NOMO-1 treated with dmso at 0.1 percent for 144 hours (cell line): ENCODE results near the gene BCAT1.
A peak's percentile ranks its signal among the peaks of the same experiment; 100 is the strongest.
"Not testable (repeated sequence)": the region's sequence is repeated elsewhere in the genome, so short reads cannot be mapped to it uniquely, and the experiment has no call there.

ENCODE experiments used
- DNase-seq: peaks from one replicate; lab custom pipeline; 2025; ENCODE audit not compliant: unreplicated experiment; lab: John Stamatoyannopoulos, UW

BCAT1 gene

DNA sequence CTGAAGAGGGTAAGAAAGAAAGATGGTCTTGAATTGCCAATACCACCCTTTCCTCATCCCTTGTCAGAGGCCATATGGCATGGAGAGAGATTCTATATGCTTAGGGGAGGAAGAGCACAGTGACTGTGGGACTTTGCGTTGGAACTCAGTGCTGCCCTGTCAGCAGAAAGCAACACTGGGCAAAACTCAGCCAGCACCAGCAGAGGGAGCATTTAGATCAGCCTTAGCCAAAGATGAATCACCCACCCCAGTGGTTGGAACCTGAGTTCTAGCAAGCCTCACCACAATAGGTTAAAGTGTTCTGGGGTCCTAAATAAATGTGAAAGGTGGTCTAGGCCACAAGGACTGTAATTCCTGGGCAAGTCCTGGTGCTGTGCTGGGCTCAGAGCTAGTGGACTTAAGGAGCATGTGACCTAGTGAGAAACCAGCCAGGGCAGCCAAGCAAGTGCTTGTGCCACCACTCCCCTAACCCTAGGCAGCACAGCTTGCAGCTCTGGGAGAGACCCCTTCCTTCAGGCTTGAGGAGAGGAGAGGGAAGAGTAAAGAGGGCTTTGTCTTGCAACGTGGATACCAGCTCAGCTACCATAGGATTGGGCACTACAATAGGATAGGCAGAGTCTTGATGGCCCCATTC is 11.4 kb upstream of the BCAT1 start:
- peak; percentile 13 for DNase-seq

DNA sequence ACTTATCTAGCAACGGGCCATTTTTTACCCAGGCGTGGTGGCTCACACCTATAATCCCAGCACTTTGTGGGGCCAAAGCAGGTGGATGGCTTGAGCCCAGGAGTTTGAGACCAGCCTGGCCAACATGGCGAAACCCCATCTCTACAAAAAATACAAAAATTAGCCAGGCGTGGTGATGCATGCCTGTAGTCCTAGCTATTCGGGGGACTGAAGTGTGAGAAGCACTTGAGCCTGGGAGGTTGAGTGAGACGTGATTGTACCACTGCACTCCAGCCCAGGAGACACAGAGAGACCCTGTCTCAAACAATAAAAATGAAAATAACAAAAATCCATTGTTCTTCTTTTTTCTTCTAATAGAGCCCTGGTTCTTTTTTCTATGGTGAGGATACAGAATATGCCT is 7.5 kb upstream of the BCAT1 start:
- not testable (repeated sequence) for DNase-seq

DNA sequence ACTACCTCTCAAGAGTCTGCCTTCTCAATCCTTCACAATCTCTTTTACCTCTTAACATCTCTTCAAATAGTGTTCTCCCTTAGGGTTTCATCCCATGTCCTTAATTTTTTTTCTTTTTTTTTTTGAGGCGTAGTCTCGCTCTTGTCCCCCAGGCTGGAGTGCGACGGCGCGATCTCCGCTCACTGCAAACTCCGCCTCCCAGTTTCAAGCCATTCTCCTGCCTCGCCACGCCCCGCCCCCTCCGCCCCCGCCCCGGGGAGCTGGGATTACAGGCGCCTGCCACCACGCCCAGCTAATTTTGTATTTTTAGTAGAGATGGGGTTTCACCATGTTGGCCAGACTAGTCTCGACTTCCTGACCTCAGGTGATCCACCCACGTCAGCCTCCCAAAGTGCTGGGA is 7.0 kb upstream of the BCAT1 start:
- DNase-seq = no peak

DNA sequence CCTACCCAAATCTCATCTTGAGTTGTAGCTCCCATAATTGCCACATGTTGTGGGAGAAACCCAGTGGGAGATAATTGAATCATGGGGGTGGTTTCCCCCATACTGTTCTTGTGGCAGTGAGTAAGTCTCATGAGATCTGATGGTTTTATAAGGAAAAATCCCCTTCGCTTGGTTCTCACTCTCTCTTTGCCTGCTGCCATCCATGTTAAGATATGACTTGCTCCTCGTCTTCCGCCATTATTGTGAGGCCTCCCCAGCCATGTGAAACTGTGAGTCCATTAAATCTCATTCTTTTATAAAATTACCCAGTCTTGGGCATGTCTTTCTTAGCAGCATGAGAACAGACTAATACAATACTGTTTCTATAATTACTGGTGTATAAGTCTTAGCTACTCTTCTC is 6.5 kb upstream of the BCAT1 start:
- DNase-seq = no peak

DNA sequence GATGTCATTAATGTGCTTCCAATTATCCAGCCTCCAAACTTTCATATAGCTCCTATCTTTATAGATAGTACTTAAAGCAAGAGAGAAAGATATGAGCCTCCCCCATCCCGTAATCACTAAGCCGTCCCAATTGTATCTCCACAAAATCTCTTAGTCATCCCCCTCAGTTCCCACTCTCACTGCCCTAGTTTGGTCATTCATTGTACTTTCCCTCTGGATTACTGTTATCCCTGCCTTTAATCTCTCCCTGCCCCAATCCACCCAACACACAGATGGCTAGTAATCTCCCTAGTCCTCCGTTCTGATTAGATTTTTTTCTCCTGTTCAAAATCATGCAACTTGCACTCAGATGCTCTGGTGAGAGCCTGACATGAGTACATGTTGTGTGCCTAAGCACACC is 5.4 kb upstream of the BCAT1 start:
- DNase-seq = no peak

DNA sequence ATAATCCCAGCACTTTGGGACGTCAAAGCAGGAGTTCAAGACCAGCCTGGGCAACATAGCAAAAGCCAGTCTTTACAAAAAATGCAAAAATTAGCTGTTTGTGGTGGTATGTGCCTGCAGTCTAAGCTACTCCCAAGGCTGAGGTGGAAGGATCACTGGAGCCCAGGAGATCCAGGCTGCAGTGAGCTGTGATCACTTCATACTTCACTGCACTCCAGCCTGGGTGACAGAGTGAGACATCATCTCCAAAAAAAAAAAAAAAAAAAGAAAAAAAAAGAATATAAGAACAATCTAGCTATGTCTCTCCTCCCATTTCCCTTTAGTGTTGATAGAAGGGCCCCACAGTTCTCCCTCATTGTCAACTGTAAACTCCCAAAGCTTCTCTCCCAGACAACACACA is 3.5 kb upstream of the BCAT1 start:
- no peak for DNase-seq

DNA sequence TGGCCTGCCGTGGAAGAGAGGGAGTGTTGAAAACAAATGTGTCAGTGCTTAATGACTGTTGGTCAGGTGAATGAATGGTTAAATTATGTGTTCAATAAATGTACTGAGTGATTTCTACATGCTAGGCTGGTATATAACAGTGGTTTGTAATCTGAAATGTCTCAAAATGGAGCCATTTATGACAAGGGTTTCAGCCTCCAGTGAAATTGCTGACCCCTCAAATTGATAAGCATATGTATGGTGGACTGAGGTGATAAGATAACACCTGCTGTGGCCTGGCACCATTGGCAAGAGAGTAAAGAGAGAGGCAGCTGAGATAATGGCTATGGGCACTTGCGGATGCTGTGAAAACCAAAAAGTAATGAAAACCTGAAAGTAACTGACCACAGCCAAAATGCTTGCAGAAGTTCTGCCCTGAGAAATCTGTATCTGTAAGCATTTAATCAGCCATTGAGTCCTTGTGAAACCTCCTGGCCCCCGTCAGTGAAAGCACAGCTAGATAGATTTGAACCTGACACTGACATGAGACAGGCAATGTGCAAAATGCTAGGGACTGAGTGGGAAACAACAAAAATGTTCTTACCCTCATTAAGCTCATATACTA is 1.4 kb upstream of the BCAT1 start:
- no peak for DNase-seq

DNA sequence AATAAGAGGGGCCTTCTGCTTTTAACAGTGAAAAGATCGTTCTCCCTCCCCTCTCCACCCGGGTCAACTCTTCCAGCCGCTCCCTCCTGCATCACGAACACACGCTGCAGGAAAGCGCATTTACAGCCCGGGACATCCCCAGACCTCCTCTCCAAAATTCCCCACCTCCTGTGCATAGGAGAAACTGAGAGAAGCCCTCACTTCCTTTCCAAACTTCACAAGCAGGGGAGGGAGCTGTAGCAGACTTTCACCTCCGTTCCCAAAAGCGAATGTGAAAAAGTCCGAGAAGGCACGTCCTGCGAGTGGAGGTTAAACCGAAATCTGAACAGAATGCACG is 513 bp downstream of the BCAT1 start:
- DNase-seq = no peak

DNA sequence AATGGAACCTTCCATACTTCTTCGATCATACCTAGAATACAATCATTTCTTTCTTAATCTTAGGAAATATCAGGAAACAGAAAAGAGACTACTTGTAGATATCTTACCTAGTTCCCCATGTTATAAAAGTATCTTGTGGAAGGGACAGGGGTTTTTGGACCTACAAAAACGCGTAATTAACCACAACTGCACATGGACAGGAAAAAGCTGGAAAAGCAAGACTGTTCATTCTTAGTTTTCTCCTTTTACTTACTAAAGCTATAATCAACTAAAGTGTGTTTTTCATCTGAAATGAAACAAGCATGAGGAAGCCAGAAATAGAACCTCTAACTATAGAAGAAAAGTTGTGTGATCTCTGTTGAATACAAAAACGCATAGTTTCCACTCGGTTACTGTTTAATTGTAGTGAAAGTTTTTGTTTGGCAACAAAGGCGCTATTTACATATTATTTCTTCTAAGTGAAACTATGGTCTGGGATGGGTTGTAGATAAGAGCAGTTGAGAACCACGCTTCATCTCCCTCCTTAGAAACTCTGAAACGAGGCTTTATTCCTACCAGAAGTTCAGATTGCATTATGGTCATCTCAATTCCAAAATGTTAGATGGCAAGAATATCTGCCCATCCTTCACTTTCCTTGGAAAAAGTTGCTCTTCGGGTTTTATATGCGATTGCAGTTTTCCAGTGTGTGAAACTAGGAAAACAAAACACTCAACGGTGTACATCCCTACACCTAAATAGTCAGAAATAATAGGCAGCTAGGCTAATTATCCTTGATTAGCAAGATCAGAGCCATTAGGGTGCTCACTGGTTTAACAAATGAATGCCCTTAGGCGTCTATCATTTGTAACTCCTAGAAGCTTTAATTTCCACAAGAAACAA is 1.1 kb downstream of the BCAT1 start:
- no peak for DNase-seq

DNA sequence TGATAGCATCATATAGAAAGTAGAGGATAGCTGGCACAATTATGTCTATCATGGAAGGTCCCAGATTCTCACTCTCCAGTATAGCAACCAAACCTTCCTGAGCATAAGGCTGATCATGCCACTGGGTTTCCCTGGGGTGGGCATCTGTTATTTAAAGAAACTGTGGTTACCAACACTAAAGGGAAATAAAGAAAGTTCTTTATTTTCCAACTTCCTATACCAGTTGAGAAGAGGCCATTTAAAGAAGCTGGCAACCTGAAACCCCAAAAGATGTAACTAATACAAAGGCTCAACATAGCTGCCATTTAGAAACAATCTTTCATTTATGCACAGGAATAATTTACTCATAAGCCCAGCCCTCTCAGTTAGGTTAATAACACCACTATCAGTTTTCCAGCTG is 3.1 kb downstream of the BCAT1 start:
- no peak for DNase-seq

DNA sequence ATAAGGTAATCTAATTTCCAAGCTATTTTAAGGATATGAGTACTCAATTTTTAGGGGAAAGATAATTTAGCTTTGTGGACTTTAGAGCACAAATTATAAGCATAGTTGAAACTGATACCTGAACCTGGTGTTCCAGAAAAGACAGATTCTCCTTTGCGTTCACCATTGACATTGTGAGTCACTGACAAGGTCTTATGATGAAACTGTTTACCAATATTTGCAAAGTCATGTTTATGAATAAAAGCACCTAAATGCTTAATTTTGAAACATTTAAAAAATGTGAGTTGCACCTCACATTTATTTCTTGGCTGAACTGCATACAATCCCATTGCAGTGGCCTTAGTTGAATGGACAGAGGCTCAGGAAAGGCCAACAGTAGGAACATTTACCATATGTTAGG is 3.9 kb downstream of the BCAT1 start:
- no peak for DNase-seq

DNA sequence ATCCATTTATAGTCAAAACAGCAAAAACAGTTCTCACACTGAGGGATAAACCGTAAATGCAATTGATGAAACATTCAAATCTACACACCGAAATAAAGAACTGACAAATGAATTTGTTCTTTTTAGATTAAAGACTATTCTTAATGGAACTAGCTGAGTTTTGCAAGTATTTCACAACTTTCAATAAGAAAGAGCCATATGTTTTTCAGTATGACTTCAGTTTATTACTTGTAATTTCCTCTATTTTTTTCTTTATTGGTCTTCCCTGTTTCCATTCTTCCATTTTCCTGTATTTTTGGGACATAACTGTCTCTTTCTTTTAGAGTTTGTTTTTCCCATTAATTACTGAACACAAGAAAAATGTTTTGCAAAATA is 4.3 kb downstream of the BCAT1 start:
- no peak for DNase-seq

DNA sequence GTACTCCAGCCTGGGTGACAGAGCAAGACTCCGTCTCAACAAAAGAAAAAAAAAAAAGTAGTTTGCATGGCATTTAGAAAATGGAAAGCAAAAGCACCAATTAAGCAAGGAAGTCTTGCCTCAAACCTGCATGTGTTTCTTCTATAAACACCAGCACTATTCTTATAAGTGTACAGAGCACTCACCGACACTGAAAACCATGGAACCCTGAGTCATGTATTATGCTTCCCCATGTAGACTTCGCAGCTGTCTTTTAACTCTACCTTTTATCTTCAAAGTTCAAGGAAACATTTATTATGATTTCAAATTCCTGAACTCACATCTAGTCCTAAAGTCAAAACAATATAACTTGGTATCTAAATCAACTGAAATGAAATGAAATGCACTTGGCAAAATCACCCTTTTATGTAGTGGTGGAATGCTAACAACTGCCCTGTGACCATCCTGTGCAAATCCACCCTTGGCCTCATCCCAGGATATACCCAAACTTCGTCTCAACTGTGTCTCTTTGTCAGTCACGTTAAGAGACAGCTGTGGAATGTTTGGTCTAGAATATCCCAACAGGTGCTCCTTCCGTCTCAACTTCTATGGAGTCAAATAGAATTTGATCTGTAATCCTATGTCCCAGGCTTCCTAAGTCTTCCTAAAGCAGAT is 4.8 kb downstream of the BCAT1 start:
- DNase-seq = no peak

DNA sequence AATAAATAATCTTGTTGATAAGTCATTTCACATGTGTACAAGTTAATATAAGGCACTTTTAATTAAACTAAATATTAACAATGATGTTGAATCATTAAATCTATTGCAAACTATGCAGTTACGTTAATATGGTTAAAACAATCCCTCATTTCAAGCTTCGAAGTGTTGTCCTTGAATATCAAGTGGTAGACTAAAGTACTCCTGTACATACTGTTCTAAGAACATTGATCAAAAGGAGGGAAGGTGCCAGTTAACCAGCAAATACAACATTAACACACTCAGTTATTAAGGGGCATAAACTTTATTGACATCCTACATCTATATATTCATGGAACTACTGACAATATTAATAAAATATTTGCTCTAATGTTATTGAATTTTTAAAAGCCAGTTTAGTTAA is 8.7 kb downstream of the BCAT1 start:
- no peak for DNase-seq

DNA sequence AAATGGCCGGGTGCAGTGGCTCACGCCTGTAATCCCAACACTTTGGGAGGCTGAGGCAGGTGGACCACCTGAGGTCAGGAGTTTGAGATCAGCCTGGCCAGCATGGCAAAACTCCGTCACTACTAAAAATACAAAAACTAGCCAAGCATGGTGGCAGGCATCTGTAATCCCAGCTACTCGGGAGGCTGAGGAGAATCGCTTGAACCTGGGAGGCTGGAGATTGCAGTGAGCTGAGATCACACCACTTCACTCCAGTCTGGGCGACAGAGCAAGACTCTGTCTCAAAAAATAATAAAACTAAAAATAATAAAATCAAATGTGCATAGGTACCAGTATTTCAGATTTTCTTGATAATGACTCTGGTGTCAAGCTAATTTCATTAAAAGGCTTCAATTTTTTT is 9.3 kb downstream of the BCAT1 start:
- DNase-seq = not testable (repeated sequence)

DNA sequence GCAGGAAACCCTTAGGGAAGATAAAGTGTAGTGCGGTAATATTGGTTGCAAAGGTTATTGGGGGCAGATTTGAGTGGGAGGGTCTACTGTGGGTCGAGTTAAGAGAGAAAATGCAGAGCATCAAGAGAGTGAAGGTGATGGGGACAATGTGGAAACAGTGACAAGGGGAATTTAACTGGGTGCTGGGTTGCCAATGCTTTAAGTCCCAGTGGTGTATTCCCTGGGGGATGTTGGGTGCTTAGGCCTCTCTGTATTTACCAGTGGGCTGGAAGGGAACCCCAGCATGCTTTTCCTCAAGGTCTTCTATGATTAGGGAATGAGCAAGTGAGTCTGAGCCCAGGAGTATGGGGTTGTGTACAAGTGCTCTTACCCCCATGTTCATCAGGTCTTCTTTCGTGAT is 10.6 kb downstream of the BCAT1 start:
- DNase-seq = no peak

DNA sequence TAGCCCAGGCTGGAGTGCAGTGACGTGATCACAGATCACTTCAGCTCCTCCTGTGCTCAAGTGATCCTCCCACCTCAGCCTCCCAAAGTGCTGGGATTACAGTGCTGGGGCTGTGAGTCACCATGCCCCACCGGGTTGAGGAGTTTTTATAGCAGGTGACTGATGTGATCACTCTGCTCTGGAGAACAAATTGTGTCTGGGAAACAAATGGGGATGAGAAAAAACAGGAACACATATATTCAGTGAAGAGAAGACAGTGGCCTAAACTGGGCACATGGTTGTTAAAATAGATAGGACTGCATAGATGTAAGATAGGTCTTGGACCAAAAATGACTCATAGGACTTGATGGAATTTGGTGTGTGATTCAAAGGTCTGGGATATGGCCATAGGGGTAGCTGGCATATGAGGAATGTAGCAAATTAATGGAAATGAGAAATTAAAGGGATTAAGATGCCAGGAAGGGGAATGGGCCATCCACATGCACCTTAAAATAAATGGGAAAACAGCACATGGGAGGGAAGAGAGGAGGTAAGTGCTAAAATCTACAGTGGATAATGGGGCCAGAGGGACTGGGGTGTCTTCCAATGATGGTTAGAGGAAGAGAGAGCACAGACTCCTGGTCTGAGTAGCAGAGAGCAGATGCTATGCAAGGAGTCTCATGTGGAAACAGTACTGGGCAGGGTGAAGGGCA is 11.2 kb downstream of the BCAT1 start:
- DNase-seq = no peak

DNA sequence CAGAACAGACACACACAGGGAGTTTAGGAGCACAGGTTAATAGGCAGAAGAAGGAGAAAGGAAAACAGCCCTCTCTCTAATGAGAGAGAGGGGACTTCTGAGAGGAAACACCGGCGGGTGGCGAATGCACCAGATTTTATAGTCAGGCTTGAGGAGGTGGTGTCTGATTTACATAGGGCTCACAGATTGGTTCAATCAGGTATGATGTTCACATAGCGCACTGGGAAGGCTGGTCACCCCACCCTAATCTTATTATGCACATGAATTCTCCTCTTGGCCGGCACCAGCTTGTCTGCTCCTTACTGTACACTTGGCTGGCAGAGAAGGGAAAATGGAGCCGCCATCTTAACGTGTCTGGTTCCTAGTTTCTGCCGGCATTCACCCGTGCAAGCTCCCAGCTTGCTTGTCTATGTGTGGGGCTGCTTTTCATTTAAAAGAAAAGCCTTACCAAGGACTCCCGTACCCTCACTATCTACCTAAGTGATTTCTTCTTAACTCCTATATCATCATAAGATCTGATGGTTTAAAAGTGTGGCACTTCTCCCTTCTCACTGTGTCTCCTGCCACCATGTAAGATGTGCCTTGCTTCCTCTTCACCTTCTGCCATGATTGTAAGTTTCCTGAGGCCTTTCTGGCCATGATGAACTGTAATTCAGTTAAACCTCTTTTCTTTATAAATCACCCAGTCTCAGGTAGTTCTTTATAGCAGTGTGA is 15.1 kb downstream of the BCAT1 start:
- DNase-seq = no peak

DNA sequence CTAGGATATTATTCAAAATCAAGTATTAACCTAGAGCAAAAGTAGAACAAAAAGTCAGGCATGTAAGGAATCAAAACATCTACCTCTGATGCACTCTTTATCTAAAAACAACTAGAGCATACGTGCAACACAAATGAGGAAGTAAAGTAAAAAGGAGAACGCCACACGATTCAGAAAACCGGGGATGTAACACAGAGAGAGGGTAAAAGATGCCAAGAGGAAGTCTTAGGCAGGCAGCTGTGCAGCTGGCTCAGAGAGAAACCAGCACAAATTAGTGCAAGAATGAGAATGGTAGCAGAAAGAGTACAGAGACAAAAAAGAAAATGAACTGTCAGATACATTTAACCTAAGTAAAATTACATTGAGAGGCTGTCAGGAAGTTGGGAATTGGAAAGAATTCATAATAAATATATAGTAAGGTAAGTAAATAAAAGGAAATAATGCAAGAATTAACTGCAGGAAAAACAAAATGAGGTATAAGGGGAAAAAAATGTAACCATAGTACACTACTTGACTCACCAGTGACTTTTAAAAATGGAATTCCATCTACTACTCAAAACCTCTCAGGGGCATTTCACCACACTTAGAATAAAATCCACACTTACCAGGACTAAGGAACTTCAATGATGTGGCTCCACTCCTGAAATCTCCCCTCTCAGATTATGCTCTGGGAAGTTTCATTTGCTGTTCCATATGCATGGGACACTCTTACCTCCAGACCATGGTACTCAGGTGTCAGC is 17.1 kb downstream of the BCAT1 start:
- peak; percentile 90 for DNase-seq

DNA sequence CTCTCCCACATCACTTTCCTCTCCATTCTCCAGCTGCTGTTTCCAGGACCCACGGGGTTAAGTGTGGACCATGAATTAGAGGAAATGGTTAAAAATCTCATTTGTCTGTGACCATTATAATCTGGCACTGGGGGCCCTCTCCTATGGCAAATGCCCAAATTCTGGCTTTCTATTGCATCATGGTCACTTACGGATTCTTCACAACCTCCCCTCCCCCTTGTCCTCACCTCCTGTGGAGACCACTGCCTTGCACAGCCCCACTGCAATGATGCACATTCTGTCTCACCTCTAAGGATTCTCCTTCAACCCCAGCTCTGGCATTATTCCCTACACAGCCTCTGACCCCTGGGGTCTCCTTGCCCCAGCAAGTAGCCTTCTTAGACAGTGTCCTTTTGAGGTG is 18.9 kb downstream of the BCAT1 start:
- no peak for DNase-seq
